ENCODE results near the gene FAM120A.

FAM120A gene

DNA sequence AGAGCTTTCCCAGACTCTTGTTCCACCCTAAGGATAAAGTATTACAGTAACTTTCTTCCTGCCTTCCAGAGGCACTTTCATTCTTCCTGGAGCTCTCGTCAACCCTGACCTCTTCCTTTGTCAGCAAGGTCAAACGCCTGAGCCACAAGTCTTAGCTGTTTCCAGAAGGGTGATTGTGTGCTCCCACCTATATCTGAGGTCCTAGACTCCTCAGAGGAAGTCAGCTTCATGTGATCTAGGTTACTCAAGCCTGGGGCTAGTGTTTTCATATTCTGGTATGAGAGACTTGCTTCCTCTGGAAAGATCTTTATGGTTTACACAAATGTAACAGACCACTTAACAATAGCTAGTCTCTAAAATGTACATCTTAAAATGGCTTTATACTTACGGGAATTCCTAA, 5.4 kb upstream of the FAM120A start:
- no peak for DNase-seq (ENCODE audit: low read depth)

DNA sequence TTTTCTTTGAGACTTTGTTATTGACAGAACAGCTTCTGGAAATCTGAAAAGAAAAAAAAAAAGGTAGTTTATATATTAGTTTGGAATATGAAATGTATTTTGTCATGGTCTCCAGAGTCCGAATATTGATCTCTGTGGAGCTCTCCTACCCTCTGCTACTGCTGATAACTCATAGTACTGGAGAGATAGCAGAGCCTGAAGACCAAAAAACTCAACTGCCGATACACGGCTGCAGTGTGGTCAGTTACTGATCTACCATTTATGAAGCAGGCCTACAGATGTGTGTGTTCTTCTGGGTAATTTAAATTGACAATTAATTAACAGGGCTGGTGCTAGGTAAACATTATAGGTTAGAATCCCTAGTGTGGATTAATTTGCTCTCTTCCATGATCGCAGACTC, 3.8 kb upstream of the FAM120A start:
- no peak for DNase-seq (ENCODE audit: low read depth)

DNA sequence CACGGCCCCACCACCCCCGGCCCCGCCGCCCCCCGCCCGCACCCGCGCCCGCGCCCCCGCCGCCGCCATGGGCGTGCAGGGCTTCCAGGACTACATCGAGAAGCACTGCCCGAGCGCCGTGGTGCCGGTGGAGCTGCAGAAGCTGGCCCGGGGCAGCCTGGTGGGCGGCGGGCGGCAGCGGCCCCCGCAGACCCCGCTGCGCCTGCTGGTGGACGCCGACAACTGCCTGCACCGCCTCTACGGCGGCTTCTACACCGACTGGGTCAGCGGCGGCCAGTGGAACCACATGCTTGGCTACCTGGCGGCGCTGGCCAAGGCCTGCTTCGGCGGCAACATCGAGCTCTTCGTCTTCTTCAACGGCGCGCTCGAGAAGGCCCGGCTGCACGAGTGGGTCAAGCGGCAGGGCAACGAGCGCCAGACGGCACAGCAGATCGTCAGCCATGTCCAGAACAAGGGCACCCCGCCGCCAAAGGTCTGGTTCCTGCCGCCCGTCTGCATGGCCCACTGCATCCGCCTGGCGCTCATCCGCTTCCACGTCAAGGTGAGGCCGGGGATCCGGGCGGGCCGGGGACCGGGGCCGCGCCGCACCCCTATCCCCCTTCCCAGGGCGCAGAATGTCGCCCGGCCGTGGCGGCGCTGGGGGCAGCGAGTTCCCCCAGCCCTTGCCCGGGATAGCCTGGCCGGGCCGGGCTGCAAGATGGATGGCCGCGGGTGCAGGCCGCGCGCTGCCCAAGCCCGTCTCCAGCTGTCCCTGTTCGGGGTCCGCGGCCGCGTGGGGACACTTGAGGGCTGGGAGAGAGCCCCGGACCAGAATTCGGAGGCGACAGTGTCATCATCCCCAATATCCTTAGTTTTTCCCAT, 594 bp downstream of the FAM120A start:
- DNase-seq (ENCODE audit: low read depth): peak; percentile 25

DNA sequence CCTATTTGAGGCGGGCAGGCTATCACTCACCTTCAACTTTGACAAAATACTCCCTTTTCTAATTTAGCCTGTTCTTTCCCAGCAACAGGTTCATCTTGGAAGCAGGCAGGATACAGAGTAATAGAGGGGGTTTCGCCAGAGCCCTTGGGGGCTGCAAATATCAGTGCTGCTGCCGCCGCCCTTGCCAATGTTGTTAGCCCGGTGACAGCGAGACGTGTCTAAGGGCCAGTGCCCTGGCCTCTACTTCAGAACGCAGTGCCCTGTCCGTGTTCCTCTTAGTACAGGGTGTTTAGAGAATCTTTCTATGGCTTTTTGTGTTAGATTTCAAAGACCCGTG, 1.2 kb downstream of the FAM120A start:
- DNase-seq (ENCODE audit: low read depth): no peak

DNA sequence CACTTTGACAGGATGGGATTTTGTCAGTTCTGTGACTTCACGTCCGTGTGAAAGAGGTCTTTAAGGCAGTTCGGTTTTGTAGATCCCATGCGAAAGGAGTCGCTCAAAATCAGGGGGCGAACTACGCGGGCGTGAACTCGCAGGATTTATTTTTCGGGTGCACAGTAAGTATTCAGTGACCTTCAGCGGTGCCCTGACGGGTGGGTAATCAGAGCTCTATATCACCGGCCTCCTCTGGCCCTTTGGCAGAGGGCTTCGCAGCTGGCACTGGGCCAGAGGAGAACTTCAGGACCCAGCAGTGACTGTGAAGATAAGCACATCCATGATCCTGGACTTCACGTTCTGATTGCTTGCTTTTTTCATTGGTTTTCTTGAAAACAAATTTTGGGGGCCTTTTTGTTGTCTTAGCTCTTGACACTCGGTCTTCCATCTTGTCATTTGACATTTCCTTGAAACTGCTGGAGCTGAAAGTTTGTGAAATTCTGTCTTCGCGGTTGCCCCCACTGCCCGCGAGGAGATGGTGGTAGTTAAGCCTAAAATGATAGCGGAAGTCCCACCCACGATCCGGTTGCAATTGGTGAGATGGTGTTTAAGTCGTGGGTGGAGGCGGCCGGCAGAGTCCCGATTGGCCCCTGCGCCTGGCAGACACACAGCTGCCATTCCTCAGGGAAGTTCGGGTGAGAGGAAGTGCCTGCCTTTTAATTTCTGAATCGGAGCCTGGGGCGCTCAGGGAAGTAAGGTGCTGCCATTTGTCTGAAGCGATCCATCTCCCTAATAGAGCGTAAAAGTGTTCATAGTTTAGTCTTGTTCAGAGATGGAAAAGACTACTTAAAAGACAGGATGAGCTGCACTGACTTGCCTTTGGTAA, 1.8 kb downstream of the FAM120A start, which contains the start of gene FAM120AOS:
Gene FAM120AOS, minus strand, starts transcription at position 535 of the 868 bp plus-strand sequence. CDS start 872 bp downstream, outside the sequence.
- DNase-seq (ENCODE audit: low read depth): peak; percentile 77

DNA sequence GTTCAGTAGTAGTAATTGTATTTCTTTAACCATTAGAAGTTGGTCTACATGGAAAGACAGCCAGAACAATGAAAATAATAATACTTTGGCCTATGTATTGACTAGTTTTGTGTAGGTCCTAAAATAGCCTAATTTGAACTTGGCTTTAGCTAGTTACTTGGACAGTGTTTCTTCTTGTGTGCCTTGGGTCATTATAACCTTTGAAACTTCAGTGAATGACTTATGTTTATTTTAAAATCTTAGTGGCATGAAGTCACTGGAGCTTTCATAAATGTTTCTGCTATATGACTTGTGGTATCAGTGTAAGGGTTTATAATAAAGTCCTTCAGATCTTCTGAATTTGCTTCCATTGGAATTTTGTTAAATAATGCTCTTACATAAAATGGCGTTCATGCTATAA, 4.5 kb downstream of the FAM120A start:
- DNase-seq (ENCODE audit: low read depth): no peak

DNA sequence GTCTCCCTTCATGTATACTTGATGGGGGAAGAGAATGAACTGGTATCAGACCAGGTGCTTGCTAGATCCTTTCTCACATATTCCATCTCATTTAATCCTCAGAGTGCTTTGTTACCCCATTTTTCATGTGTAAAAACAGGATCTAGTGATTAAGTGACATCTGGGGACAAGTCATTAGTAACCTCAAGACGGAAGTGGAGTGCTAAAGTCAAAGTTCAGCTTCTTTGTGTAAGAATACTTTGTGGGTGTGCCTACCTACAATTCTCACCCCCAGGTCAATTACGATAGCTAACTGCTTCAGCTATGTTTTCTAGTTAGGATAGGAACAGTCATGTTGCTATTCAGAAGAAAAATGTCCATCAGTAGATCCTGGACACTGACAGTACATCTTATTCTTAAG, 5.0 kb downstream of the FAM120A start:
- DNase-seq (ENCODE audit: low read depth): no peak

DNA sequence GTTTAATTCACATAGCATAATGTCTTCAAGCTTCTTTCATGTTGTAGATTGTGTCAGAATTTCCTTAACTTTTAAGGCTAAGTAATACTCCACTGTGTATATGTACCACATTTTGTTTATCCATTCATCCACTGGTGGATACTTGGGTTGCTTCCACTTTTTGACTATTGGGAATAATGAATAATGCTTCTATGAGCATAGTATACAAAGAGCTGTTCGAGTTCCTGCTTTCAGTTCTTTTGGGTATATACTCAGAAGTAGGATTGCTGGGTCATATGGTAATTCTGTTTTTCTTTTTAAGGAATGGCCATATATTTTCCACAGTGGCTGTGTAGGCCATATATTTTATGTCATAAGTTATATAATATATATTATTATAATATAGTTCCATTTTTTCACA, 5.5 kb downstream of the FAM120A start:
- no peak for DNase-seq (ENCODE audit: low read depth)

DNA sequence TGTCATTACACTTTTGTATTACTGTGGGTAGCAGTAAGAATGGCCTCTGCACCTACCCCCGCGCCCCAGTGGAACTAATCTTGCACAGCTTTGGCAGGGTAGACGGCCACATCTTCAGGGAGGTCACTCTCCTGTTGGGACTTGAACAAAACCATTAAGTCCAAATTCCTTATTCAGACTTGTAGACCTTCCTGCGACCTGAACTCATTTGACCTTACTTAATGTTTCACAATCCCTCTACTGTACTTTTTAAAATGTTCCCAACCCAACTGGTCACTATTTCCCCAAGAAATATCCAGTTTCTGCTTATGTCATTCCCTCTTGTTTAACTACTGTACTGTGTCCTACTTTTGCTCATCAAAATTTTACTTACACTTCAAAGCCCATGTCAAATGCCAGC, 7.2 kb downstream of the FAM120A start:
- DNase-seq (ENCODE audit: low read depth): no peak

DNA sequence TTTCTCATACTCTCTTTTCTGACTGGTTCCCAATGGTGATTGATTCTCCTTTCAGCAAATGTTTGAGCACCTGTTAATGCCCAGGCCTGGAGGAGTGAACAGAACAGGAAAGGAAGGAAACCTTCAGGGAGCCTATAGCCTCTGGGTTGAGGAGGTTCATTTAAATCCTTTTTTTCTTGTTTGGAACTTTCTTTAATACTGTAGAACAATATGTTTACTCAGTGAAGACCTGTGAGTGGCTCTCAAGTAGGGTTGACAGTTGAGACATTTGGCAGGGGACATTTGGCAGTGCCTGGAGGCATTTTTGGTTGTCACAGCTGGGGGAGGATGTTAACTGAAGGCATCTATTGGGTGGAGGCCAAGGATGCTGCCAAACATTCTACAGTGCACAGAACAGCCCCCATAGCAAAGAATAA, 8.0 kb downstream of the FAM120A start:
- no peak for DNase-seq (ENCODE audit: low read depth)

DNA sequence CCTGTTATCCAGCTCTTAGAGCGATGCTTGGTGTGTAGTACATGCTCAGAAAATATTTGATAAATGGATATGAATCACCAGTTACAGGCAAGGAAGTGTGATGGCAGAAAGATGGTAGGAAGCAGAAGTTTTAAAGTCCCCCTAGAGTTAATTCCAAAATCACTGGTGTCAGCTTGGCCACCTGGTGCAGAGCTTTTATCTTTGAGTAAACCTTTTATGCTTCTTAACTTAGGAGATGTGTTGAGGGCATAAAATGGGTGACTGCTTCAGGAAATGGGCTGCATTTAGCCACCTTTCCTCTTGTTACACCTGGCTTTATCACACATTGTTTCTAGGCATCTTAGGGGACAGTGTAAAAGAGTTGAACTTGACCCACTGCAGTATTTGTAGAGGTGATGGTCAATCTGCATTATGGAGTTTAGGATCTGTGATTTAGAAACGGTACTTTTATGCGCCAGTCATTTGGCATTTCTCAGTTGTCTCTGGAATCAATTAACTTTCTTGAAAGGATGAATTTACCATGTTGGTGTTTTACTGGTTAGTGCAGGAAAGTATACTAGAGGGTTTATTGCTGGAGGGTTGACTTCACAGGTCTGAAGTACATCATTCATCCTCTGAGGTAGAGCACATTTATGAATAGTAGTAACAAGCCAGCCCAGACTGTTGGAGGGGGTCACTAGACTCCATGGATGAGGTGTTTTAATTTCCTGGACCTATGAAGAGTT, 9.4 kb downstream of the FAM120A start:
- no peak for DNase-seq (ENCODE audit: low read depth)

DNA sequence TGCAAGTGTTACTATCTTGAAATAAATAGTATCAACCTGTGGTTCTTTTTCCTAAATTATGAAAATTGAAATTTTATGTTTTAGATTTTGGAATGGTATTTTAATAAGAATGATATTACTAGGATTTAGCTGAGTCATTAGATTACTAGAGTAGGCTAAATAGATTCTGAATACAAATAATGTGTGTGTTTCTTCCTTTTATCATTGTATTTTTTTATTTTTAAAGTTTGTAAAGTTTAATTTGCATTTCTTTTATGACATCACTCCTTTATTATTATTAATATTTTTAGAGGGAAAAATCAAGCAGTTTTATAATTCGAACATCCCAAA, 9.9 kb downstream of the FAM120A start:
- no peak for DNase-seq (ENCODE audit: low read depth)

DNA sequence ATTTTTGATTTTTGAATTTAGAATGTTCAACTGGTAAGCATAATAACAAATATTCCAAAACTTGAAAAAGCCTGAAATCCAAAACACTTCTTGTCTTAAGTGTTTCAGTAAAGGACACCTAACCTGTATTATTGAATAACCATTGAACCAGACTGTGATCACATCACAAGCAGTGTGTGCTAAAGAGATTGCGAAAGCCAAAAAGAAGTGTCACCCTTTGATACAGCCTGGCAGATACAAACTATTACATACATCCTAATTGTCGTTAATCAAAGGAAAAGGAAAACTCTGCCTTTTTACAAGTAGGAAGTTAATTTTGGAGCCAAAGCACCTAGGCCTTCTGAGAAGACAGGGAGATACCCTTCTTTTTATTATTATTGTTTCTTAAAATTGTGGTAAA, 10.3 kb downstream of the FAM120A start:
- no peak for DNase-seq (ENCODE audit: low read depth)

DNA sequence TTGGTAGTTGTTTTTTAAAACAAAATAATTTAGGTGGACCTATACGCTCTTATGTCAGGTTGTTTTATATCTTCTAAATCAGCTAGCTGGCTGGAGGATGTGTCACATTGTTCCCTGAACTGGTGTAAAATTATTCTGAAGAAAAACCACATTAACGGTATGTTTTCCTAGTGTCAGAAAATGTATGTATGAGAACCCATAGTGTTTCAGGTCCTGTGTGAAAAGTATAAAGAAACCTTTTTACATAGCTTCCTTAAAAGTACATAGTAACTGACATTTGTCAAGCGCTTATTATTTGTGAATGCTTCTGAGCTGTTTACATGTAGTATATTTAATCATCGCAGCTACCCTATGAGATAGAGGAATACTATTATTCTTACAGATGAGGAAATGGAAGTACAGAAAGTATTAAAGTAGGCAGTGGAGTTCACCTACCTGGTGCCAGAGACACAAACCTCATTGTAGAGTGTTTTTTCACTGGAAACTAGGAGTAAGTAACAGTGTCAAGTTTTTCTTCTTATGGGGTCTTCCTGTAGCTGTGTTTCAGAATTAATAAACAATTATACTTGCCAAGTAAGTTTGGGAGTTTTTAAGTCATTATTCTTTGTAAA, 12.3 kb downstream of the FAM120A start:
- no peak for DNase-seq (ENCODE audit: low read depth)

DNA sequence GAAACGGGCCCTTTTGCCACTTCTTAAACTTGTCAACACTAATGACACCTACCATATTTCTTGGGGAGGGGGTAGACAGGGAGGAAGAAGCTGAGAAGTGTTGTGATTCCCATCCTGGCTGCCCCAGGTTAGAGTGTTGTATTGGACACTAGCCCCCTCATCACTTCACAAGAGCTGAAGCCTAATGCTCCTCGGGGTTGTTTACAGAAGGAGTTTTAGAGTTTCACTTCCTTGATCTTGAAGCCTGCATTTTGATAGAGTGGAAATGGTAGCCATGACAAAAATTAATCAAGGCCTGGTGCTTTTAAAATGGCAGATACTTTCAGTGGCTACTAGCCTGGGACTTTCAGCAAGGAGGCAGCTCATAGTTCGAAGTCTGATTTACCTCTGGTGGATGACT, 12.9 kb downstream of the FAM120A start:
- DNase-seq (ENCODE audit: low read depth): no peak

DNA sequence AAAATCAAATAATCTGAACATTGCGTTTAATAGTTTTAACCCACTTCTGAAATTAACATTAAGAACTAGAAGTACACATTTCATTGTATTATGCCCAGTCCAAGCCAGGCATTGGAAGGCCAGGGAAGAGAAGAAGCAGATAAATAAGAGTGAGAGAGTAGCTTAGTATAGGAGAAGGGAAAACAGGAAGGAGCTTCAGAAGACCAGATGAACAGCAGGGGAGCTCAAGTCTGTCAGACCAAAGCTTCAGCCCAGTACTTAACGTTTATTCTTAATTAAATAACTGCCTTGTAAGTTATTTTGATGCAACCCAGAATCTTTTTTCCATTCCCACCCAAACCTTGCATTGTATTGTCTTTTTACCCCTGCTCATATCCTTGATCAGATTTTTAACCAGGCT, 13.4 kb downstream of the FAM120A start:
- DNase-seq (ENCODE audit: low read depth): no peak

DNA sequence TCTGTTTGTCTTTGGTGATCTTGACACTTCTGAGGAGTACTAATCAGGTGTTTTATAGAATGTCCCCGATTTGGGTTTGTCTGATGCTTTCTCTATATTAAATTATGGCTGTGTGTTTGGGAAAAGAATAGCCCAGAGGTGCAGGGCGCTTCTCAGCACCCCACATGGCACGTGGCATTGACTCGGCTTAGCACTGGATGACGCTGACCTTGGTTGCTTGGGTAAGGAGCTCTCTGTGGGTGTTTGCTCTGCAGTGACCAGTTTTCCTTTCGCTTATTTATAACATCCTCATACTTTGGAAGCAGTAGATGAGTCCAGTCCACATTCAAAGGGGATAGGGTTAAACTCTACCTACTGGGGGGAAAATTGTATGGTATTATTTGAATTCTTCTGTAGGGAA, 14.4 kb downstream of the FAM120A start:
- DNase-seq (ENCODE audit: low read depth): no peak

DNA sequence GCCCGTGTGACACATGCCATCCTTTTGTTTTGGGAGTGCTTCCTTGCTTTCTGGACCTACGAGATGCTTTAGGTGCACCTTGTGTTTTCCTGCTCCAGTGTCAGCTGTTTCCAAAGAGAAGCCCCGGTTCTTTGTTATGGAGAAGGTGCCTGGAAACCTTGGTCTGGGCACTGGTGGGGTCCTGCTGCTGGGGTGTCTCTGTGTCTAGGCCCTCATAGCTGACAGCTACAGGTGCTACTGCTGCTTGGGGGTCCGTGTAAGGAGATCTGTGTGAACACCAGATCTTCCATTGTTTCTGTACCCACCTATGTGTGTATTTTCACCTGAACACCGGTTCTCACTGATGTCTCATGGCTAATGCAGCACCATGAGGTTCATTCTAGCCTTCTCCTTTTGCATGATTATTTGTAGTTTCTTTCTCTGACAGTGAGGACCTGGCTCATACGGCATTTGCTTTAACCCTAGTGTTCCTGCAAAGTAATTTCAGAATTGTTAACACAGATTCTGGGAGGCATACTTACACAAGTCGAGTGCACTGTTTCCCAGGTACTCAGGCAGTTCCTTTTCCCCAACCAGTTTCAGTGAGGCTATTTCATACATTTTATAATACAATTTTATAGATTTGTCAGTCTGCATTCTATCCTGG, 15.1 kb downstream of the FAM120A start:
- no peak for DNase-seq (ENCODE audit: low read depth)

DNA sequence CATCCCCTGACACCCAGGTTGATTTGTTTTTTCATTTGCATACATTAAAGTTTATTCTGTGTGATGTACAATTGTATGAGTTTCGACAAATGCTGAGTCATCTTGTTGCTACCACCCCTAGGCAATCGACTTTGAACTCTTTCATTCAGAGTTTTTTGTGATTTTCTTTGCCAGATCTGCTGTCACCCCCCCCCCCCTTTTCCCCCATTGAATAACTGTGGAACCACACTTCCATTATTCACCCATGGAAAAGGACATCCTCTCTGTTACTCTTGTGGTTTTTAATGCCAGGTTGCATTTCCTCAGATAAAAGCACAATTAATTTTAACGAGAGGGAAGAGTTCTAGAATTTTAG, 15.6 kb downstream of the FAM120A start:
- DNase-seq (ENCODE audit: low read depth): no peak

DNA sequence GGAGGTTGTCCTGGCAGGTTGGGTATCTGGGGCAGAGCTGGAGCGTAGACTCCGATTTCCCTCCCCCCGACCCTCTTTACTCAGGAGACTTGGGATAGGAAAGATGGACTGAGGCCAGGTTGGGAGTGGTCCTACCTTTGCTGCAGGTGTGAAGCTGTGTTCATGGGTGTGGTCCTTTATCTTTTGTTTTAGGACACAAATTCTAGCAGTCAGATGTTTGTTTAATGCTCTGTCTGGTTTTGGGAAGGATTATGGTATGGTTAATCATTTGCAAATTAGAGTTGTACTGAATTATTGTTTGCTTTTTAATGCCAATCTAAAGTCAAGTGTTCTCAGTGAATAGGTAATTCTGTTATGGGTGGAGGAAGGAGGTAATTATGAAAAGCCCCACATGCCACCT, 16.0 kb downstream of the FAM120A start:
- DNase-seq (ENCODE audit: low read depth): no peak

DNA sequence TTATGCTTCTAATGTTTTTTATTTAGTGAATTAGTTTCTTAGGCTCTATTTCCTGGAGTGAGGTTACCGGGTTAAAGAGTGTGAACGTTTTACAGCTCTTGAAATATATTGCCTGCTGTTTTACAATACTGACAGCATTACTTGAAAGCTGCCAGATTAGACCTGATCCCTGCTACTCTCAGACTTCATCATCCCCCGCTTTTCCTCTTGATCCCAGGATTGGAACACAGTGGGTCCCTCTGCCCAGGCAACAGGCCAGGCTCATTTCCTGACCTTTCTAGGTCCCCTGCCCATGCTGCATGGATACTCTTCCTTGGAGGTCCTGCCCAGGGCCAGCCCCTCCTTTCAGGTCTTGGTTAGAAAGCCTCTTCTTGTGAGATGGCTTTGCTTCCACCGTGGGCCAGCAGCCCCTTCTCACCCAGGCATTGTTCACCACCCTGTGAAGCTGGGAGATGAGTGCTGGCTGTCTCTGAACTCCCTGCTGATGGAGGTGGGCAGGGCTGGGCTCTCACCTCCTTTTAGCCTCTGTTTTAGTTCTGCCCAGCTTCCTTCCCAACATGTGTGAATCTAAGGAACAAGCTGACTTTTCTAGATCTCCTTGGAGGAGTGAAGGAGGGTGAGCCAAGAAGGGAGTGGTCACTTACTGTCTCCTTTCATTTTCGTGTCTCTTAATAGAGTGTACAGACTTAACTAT, 17.4 kb downstream of the FAM120A start:
- DNase-seq (ENCODE audit: low read depth): no peak

All from activated gamma-delta T cell treated with anti-CD3 and anti-CD28 coated beads, Interleukin-2, amount 50 U/mL, for 16 hours (primary cell).